HEK293T (cell line): ENCODE results near the gene EIF4E2.

ENCODE experiments used
- CTCF ChIA-PET: fragments of 350-600 bp; formaldehyde crosslinking; extraction: SDS; loops from one replicate; lab custom pipeline; 2021; ENCODE audit warnings: antibody characterized with exemption, inconsistent platforms; lab: Yijun Ruan, JAX
- POLR2A ChIA-PET: fragments of 350-600 bp; formaldehyde crosslinking; extraction: SDS; loops from one replicate; lab custom pipeline; 2020; ENCODE audit warnings: antibody characterized with exemption, inconsistent platforms; lab: Yijun Ruan, JAX
- DNase-seq: peaks from one replicate; pipeline ENCODE4 v3.0.0; 2012; ENCODE audit warnings: mixed read lengths; ENCODE audit errors: extremely low spot score
- ARNT ChIP-seq: fragments of 450-650 bp; IDR thresholded peaks from 2 replicates; pipeline ENCODE4 v1.6.1; 2017; ENCODE audit warnings: mild to moderate bottlenecking
- BHLHE40 ChIP-seq: fragments of 450-650 bp; IDR thresholded peaks from 2 replicates; pipeline ENCODE4 v1.6.1; 2016; ENCODE audit warnings: mild to moderate bottlenecking, moderate library complexity, borderline replicate concordance
- CTBP1 ChIP-seq: fragments of 450-650 bp; IDR thresholded peaks from 2 replicates; pipeline ENCODE4 v1.6.1; 2016; ENCODE audit warnings: borderline replicate concordance
- ELF4 ChIP-seq: fragments of 450-650 bp; IDR thresholded peaks from 2 replicates; pipeline ENCODE4 v1.6.1; 2017; ENCODE audit warnings: antibody characterized with exemption
- FOXA1 ChIP-seq: fragments of 450-650 bp; IDR thresholded peaks from 2 replicates; pipeline ENCODE4 v1.6.1; 2016; ENCODE audit warnings: mild to moderate bottlenecking
- FOXK2 ChIP-seq: fragments of 450-650 bp; IDR thresholded peaks from 2 replicates; pipeline ENCODE4 v1.6.1; 2016; ENCODE audit warnings: mild to moderate bottlenecking
- FOXM1 ChIP-seq: fragments of 450-650 bp; IDR thresholded peaks from 2 replicates; pipeline ENCODE4 v1.6.1; 2017; ENCODE audit warnings: mild to moderate bottlenecking, borderline replicate concordance
- L3MBTL2 ChIP-seq: fragments of 450-650 bp; conservative IDR thresholded peaks from 2 replicates; pipeline ENCODE4 v1.6.1; 2016; ENCODE audit warnings: mild to moderate bottlenecking
- LEF1 ChIP-seq: fragments of 450-650 bp; IDR thresholded peaks from 2 replicates; pipeline ENCODE4 v1.6.1; 2017; ENCODE audit warnings: mild to moderate bottlenecking, borderline replicate concordance
- NFRKB ChIP-seq: fragments of 450-650 bp; IDR thresholded peaks from 2 replicates; pipeline ENCODE4 v1.6.1; 2016; ENCODE audit warnings: mild to moderate bottlenecking, moderate library complexity
- SP1 ChIP-seq: fragments of 450-650 bp; IDR thresholded peaks from 2 replicates; pipeline ENCODE4 v1.6.1; 2017
- SUZ12 ChIP-seq: fragments of 450-650 bp; IDR thresholded peaks from 2 replicates; pipeline ENCODE4 v1.6.1; 2016; ENCODE audit warnings: mild to moderate bottlenecking
- TARDBP ChIP-seq: fragments of 450-650 bp; IDR thresholded peaks from 2 replicates; pipeline ENCODE4 v1.6.1; 2016
- ZNF384 ChIP-seq: fragments of 450-650 bp; IDR thresholded peaks from 2 replicates; pipeline ENCODE4 v1.6.1; 2016
- TF ChIP-seq, protein P1 (sequence below): fragments of 450-650 bp; IDR thresholded peaks from 2 replicates; pipeline ENCODE4 v1.6.1; 2016

Gene EIF4E2, protein sequence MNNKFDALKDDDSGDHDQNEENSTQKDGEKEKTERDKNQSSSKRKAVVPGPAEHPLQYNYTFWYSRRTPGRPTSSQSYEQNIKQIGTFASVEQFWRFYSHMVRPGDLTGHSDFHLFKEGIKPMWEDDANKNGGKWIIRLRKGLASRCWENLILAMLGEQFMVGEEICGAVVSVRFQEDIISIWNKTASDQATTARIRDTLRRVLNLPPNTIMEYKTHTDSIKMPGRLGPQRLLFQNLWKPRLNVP

DNA sequence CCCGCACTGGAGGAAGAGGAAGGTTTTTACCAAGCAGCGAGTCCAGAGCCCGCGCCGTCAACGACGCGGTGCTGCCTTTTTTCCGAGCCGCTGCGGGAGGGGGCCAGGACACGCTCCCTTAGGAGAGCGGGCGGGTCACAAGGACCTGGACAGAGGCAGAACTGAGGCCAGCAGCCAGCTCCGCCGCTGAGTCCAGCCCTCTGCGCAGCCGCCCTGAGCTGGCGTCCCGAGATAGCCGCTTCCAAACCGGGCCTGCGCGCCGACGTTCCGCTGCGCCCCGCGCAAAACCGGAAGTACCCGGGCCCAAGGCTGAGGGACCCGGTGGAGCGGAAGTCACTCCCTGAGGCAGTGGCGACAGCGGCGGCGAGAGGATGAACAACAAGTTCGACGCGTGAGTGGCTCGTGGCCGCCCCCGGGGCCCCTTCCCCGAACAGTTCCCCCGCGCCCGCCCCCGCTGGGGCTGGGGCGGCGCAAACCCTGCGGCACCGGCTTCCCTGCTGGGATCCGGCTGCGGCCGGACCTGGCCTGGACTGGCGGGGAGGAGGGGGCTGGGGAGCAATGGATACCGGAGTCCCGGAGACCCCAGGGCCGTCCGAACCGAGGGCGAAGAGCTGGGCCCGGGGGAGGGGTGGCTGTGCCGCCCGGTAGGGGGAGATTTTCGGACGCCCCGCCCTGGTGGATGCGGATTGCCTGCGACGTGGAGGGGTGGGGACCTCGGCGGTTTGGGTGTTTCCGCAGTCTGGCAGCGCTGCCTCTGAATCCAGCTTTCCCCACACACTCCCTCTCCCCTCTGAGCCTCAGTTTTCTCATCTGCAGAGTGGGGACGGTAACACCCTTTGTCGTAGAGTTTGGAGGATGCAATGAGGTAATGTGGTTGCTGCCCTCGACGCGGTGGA lies at the start of gene EIF4E2, which contains the start of gene TIGD1:
EIF4E2 (plus strand) TSS at position 336 of the 896 bp plus-strand sequence; CDS start at position 372, 36 bp downstream.
TIGD1 (minus strand) TSS at position 204 of the 896 bp plus-strand sequence. CDS start 675 bp downstream, outside the sequence.
- CTCF ChIA-PET: interaction anchor here (0.6 kb wide), 1 partner anchor 69 kb away, joined by 3 read pairs; no protein-coding TSS in a partner anchor
- TF ChIP-seq, protein P1, sequence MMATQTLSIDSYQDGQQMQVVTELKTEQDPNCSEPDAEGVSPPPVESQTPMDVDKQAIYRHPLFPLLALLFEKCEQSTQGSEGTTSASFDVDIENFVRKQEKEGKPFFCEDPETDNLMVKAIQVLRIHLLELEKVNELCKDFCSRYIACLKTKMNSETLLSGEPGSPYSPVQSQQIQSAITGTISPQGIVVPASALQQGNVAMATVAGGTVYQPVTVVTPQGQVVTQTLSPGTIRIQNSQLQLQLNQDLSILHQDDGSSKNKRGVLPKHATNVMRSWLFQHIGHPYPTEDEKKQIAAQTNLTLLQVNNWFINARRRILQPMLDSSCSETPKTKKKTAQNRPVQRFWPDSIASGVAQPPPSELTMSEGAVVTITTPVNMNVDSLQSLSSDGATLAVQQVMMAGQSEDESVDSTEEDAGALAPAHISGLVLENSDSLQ: peak; percentile 67
- TF ChIP-seq ELF4 (peak; percentile 82), NFRKB (no peak), ZNF384 (no peak), CTBP1 (peak; percentile 70; the same call in 1 of the 2 replicates), L3MBTL2 (peak; percentile 99), FOXM1 (peak; percentile 79; the same call in 1 of the 2 replicates), FOXA1 (no peak), BHLHE40 (no peak), ARNT (peak; percentile 67; the same call in 1 of the 2 replicates)
- POLR2A ChIA-PET: interaction anchor here (0.5 to 1.6 kb wide), 15 partner anchors 8 to 83 kb away, joined by 3 to 8 read pairs (median 4); partner anchors contain the start of genes CHRNG and EFHD1
- peak; percentile 97 for DNase-seq

DNA sequence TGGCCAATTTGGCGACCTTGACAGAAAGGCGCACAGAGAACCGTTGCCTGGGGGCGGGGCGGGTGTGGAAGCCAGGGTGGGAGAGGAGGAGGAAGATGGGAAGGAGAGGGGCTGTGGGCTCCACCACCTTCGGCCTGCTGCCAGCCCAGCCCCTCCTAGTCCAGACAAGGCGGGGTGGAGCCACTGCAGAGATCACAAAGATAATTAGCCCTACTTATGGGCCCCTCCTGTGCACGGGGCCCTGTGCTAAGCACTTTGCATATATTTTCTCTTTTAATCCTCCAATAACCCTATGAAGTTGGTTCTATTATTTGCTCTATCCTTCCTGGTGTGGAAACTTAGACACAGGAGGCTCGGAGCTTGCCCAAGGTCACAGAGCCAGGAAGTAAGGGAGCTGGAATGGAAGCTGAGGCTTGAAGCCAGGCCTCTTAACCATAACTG lies 49.1 kb upstream of the EIF4E2 start:
- CTCF ChIA-PET: no interaction called here
- TF ChIP-seq LEF1: no peak
- no peak for TF ChIP-seq SP1
- TF ChIP-seq L3MBTL2: no peak
- TF ChIP-seq CTBP1: no peak
- TF ChIP-seq ZNF384: no peak
- TF ChIP-seq FOXK2: no peak
- no peak for TF ChIP-seq ARNT
- TF ChIP-seq NFRKB: no peak
- TF ChIP-seq, protein P1: no peak
- no peak for DNase-seq
- POLR2A ChIA-PET: no interaction called here

DNA sequence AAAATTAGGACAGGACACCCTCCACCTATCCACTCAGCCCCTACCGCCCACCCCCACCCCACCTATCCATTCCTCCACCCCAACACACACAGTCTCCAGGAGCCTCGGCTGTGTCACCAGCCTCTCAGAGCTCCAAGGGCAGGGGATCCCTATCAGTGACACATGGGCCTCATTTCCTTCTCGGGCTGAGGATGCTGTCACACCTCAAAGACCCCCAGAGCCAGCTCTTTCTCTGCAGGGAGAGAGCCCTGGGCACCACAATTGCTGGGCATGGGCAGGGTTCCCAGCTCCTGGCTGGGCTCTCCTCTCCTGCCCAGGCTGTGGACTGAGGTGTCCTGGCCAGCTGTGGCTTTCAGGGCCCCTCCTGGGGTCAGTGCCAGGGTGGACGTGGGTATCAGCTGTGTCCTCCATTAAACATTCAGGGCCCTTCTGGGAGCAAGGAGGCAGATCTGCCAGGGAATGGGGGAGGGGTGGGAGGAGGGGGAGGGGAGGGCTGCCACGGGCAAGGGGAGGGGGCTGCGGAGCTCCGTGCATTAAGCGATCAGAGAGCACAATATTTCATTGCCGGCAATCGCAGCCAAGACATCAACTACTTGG lies 48.6 kb upstream of the EIF4E2 start:
- ChIA-PET CTCF (no interaction called here), POLR2A (no interaction called here)
- DNase-seq: no peak
- no peak for TF ChIP-seq ARNT
- TF ChIP-seq TARDBP: no peak
- no peak for TF ChIP-seq FOXA1
- TF ChIP-seq ZNF384: no peak
- TF ChIP-seq CTBP1: no peak
- no peak for TF ChIP-seq LEF1
- TF ChIP-seq, protein P1: no peak
- no peak for TF ChIP-seq BHLHE40
- TF ChIP-seq FOXK2: no peak
- TF ChIP-seq FOXM1: no peak
- TF ChIP-seq L3MBTL2: no peak
- TF ChIP-seq SP1: no peak
- no peak for TF ChIP-seq NFRKB
- no peak for TF ChIP-seq SUZ12

DNA sequence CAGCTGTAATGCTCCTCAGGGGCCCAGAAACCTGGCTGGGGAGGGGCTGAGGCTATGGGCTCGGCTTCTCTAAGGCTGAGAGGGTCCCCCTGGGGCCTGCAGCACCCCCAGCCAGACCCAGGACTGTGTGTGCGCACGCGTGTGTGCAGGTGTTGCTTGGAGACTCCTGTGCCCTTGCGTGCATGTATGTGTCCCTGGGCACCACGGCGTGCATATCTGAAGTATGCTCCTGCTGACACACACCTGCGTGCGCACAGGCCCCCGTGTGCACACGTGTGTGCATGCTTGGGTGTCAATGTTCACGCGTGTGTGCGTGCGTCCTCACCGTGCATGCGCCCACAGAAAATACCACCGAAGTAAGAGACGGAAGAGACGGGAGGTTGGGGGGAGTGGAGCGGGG lies 48.0 kb upstream of the EIF4E2 start:
- ChIA-PET CTCF (no interaction called here), POLR2A (no interaction called here)
- no peak for DNase-seq
- no peak for TF ChIP-seq TARDBP
- no peak for TF ChIP-seq L3MBTL2

DNA sequence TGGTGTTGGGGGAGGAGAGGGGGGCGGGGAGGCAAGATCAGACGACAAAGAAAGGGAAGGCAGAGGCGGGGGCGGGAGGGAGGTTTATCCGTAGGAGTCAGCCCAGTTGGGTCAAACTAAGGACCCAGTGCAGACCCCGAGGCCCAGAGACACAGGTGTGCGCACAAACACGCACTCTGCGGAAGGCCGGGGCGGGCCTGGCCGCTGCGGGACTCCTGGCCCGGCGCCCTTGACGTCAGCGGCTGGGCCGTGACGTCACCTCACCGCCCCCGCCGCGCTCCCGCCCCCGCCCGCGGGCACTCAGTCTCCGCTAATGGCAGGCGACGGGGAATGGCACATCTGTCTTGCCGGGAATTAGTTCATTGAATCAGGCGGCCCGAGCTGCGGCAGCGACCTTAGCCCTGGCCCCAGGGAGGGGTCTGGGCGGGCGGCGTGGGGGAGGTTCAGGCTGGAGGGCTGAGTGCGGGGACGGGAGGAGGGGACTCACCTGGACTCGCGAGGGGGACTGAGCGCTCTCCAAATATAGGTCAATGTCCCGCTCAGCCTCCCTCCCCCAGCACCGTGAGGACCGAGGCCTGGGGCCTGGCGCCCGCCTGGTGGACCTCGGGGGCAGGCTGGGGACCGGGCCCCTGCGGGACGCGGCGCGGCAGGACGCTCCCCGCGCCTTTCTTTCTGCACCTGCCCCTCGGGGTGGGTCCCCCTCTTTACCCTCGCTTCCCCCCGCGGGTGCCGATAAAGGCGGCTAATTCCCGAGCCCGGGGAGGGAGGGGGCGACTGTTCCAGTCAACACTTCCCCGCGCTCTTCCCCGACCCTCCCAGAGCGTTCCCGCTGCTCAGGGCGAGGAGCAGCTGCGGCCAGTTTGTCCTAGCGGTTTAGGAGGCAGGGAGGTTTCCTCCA lies 47.3 kb upstream of the EIF4E2 start:
- CTCF ChIA-PET: no interaction called here
- DNase-seq: no peak
- TF ChIP-seq FOXK2: no peak
- no peak for TF ChIP-seq CTBP1
- TF ChIP-seq FOXM1: no peak
- no peak for TF ChIP-seq NFRKB
- TF ChIP-seq ZNF384: no peak
- no peak for TF ChIP-seq L3MBTL2
- no peak for TF ChIP-seq TARDBP
- TF ChIP-seq, protein P1: no peak
- TF ChIP-seq SUZ12: no peak
- TF ChIP-seq LEF1: no peak
- TF ChIP-seq BHLHE40: no peak
- POLR2A ChIA-PET: no interaction called here
